AG04450 (cell line): ENCODE measurements around the gene PIAS2. TPM values are rescaled to one million over a fixed set of nuclear protein-coding genes. Genes with fewer than 3 reads are reported as not detected.

Experiments used
- CTCF ChIA-PET: fragments of 300-600, 350-600 bp; formaldehyde crosslinking; extraction: SDS; loops from one replicate; lab custom pipeline; 2022; ENCODE audit warnings: antibody characterized with exemption, inconsistent platforms; lab: Charles Lee
- POLR2A ChIA-PET: fragments of 350-600 bp; formaldehyde crosslinking; extraction: SDS; loops from one replicate; lab custom pipeline; 2021; ENCODE audit warnings: antibody characterized with exemption, inconsistent platforms; lab: Yijun Ruan, JAX
- DNase-seq: peaks from one replicate; pipeline ENCODE4 v3.0.0-alpha.2; 2011; ENCODE audit warnings: low read depth, low spot score
- H3K27ac ChIP-seq: one replicate; pipeline ENCODE4 v1.5.1; 2012; ENCODE audit warnings: low read depth, low read length, control low read depth
- H3K27me3 ChIP-seq: one replicate; pipeline ENCODE4 v1.6.0; 2012; ENCODE audit warnings: low read length; ENCODE audit not compliant: control insufficient read depth, insufficient read depth
- H3K4me3 ChIP-seq: 2 replicates; pipeline ENCODE4 v1.5.1; 2011; ENCODE audit warnings: mild to moderate bottlenecking, low read depth, low read length, control low read depth
- H3K9me3 ChIP-seq: 2 replicates; pipeline ENCODE4 v1.5.1; 2012; ENCODE audit warnings: low read length; ENCODE audit not compliant: control insufficient read depth, insufficient read depth
- CTCF ChIP-seq: IDR thresholded peaks from 2 replicates; pipeline ENCODE4 v1.5.1; 2011; ENCODE audit warnings: low read depth, low read length, control low read depth, inconsistent platforms
- polyA plus RNA-seq: library from polyadenylated mRNA; depleted of rRNA; stranded (reverse); fragments of >200 nt; gene quantifications from 2 replicates; pipeline ENCODE4 v1.2.3, GENCODE V29; 2011

PIAS2 gene
- polyA plus RNA-seq, 1 experiment = 10.1 TPM

- Histone ChIP-seq H3K27ac (no peak overlapping the region), H3K9me3 (no peaks in the 10 kb centered on the region), H3K27me3 (no peaks in the 10 kb centered on the region), H3K4me3 (peak overlapping the region; percentile 83)
- POLR2A ChIA-PET = interaction anchor here (1.6 kb wide), 1 partner anchor 23 kb away, joined by 12 read pairs; no protein-coding TSS in a partner anchor
- no peak for TF ChIP-seq CTCF
- CTCF ChIA-PET = interaction anchor here (1.6 kb wide), 1 partner anchor 743 kb away, joined by 5 read pairs; a partner anchor contains a TSS
- DNase-seq = no peak
Observed at GRCh38 chr18:46916551-46917107, 678 bp downstream of the PIAS2 start.

GRCh38 chr18:46915800-46916550, 1.3 kb downstream of the PIAS2 start:
- POLR2A ChIA-PET = interaction anchor here (0.7 kb wide), 1 partner anchor 139 kb away, joined by 8 read pairs; no protein-coding TSS in a partner anchor
- no peak for DNase-seq
- no peak for TF ChIP-seq CTCF
- Histone ChIP-seq H3K27me3 (no peaks in the 10 kb centered on the region), H3K4me3 (peak overlapping the region; percentile 83), H3K9me3 (no peaks in the 10 kb centered on the region), H3K27ac (no peak overlapping the region)
- CTCF ChIA-PET = no interaction called here

- no peaks in the 10 kb centered on the region for H3K27me3 ChIP-seq
- no peak for TF ChIP-seq CTCF
- DNase-seq = no peak
- H3K9me3 ChIP-seq = no peaks in the 10 kb centered on the region
- CTCF ChIA-PET = no interaction called here
- no peak overlapping the region for H3K27ac ChIP-seq
- no peak overlapping the region for H3K4me3 ChIP-seq
- POLR2A ChIA-PET = no interaction called here
Observed at GRCh38 chr18:46910856-46911255, 6.5 kb downstream of the PIAS2 start.

GRCh38 chr18:46909497-46909896, 7.8 kb downstream of the PIAS2 start:
- DNase-seq = no peak
- no peak for TF ChIP-seq CTCF
- no peak overlapping the region for H3K4me3 ChIP-seq
- H3K9me3 ChIP-seq = no peaks in the 10 kb centered on the region
- ChIA-PET CTCF (no interaction called here), POLR2A (no interaction called here)
- H3K27ac ChIP-seq = no peak overlapping the region
- H3K27me3 ChIP-seq = no peaks in the 10 kb centered on the region

GRCh38 chr18:46903406-46903805, 13.9 kb downstream of the PIAS2 start:
- H3K9me3 ChIP-seq = no peaks in the 10 kb centered on the region
- no peak overlapping the region for H3K4me3 ChIP-seq
- ChIA-PET POLR2A (no interaction called here), CTCF (no interaction called here)
- TF ChIP-seq CTCF = no peak
- DNase-seq = no peak
- H3K27me3 ChIP-seq = no peaks in the 10 kb centered on the region
- H3K27ac ChIP-seq = no peak overlapping the region
